Brain microvascular endothelial cell (primary cell): Measurements from ENCODE around the gene MYO3B.

Experiments used
- DNase-seq: peaks from one replicate; pipeline ENCODE4 v3.0.0-alpha.2; 2020
- H3K27ac ChIP-seq: fragments of 250-450 bp; sonication (Bioruptor Pico); 2 replicates; pipeline ENCODE4 v1.5.1; 2020; ENCODE audit warnings: mild to moderate bottlenecking, moderate library complexity
- H3K27me3 ChIP-seq: fragments of 250-450 bp; sonication (Bioruptor Pico); replicated peaks from 2 replicates; pipeline ENCODE4 v1.5.1; 2020; ENCODE audit warnings: mild to moderate bottlenecking
- H3K36me3 ChIP-seq: fragments of 250-450 bp; sonication (Bioruptor Pico); replicated peaks from 2 replicates; pipeline ENCODE4 v1.5.1; 2020; ENCODE audit warnings: mild to moderate bottlenecking
- H3K4me3 ChIP-seq: 2 replicates; pipeline ENCODE4 v1.5.1; 2011; ENCODE audit warnings: low read depth, mild to moderate bottlenecking, control low read depth, low read length, moderate library complexity
- in situ Hi-C: cut with HindIII; loops from 2 replicates; pipeline ENCODE4 v1.10.0; 2017; ENCODE audit warnings: low sequenced_read_pairs, low pct_ligation_motif_present
- TF ChIP-seq, protein P1 (sequence below): IDR thresholded peaks from 2 replicates; pipeline ENCODE4 v1.5.1; 2011; ENCODE audit warnings: low read depth, mild to moderate bottlenecking, moderate library complexity, low read length, control low read depth, inconsistent platforms; ENCODE audit errors: missing control alignments

MYO3B gene

DNA sequence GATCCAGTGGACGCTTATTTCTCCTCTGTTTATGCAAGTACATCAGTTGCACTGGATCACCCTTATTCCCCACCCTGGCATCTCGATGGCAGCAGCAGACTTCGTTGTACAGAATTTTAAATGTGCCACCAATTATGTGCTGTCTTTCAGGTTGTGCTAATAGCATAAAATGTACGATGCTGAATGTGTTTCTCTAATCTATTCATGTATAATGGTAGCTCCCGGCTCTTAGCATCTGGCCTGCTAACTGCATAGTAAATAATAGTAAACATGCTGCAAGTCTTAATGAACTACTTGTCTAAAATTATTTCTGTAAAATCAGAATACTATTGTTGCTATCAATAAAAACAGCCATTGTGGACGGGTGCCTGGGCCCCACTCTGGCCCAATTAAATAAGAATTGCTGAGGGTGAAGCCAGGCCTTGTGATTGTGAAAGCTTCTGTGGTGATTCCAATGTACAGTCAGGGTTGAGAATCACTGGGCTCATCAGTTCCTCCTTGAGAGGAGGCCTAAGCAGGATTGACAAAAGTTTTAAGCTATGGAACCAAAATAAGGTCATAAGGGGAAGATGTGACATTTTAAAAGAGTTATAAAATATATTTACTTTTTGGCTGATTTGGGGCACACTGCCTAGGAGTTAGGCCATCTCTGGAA is 14.4 kb upstream of the MYO3B start:
- Histone ChIP-seq H3K4me3 (no peak overlapping the region), H3K27me3 (no peaks in the 10 kb centered on the region), H3K36me3 (no peaks in the 10 kb centered on the region), H3K27ac (no peak overlapping the region)
- no peak for DNase-seq
- in situ Hi-C loops, result no loop called here
- TF ChIP-seq, protein P1, sequence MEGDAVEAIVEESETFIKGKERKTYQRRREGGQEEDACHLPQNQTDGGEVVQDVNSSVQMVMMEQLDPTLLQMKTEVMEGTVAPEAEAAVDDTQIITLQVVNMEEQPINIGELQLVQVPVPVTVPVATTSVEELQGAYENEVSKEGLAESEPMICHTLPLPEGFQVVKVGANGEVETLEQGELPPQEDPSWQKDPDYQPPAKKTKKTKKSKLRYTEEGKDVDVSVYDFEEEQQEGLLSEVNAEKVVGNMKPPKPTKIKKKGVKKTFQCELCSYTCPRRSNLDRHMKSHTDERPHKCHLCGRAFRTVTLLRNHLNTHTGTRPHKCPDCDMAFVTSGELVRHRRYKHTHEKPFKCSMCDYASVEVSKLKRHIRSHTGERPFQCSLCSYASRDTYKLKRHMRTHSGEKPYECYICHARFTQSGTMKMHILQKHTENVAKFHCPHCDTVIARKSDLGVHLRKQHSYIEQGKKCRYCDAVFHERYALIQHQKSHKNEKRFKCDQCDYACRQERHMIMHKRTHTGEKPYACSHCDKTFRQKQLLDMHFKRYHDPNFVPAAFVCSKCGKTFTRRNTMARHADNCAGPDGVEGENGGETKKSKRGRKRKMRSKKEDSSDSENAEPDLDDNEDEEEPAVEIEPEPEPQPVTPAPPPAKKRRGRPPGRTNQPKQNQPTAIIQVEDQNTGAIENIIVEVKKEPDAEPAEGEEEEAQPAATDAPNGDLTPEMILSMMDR, result no peak

- Histone ChIP-seq H3K27me3 (no peaks in the 10 kb centered on the region), H3K4me3 (no peak overlapping the region), H3K36me3 (no peaks in the 10 kb centered on the region), H3K27ac (no peak overlapping the region)
- in situ Hi-C loops, result no loop called here
- TF ChIP-seq, protein P1, result no peak
- DNase-seq, result no peak
Observed at GRCh38 chr2:170165129-170165528, 12.8 kb upstream of the MYO3B start.

GRCh38 chr2:170166735-170167134 is 11.2 kb upstream of the MYO3B start:
- DNase-seq, result no peak
- Histone ChIP-seq H3K36me3 (no peaks in the 10 kb centered on the region), H3K27ac (no peak overlapping the region), H3K27me3 (no peaks in the 10 kb centered on the region), H3K4me3 (no peak overlapping the region)
- TF ChIP-seq, protein P1, result no peak
- in situ Hi-C loops, result no loop called here

DNA sequence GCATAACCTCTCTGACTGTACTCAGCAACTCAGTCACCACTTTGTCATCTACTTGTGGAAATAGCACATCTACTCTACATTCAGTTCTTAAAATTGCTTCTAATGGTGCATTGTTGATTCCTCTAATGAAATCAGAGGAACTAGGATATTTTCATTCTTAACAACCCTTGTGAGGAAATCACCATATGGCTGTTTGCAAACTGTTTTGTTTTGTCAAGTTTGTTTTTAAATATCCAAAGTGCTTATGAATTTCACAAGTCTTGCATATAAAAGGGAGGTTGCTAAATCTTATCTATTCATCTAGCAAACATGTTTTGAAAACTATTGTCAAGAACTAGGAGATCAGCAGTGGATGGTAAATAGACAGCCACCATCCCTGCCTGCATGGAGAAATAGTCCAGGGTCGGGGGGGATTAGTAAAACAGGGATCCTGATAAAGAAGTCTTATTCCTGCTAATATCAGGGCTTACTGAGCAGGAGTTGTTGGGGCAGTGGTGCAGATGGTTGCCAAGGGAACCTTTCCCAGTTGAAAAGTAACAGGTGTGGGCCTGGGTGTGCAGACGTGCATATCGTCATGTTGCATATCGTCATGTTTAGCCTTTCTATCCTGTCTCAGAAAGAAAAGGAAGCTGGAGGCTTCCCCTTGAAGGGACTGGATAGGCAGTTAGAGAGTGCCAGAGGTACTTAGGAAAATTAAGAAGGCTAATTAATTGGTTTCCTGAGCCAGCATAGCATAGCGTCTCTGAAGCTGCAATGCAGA is 7.5 kb upstream of the MYO3B start:
- DNase-seq, result no peak
- no peak overlapping the region for H3K4me3 ChIP-seq
- TF ChIP-seq, protein P1, result no peak
- in situ Hi-C loops, result no loop called here
- H3K27me3 ChIP-seq, result no peaks in the 10 kb centered on the region
- no peak overlapping the region for H3K27ac ChIP-seq
- no peaks in the 10 kb centered on the region for H3K36me3 ChIP-seq

GRCh38 chr2:170176212-170176611 is 1.7 kb upstream of the MYO3B start:
- Histone ChIP-seq H3K36me3 (no peaks in the 10 kb centered on the region), H3K4me3 (no peak overlapping the region), H3K27me3 (no peaks in the 10 kb centered on the region), H3K27ac (no peak overlapping the region)
- no peak for DNase-seq
- TF ChIP-seq, protein P1, result no peak
- in situ Hi-C loops, result no loop called here
